Activated CD4-positive, alpha-beta T cell treated with anti-CD3 and anti-CD28 coated beads for 36 hours (primary cell): ENCODE data around the gene DLL1. TPM values are rescaled to one million over a fixed set of nuclear protein-coding genes. Genes with fewer than 3 reads are reported as not detected.

Experiments
- ATAC-seq: fragments of 200-7000 bp; cut with Tn5 transposase; one replicate; pipeline ENCODE4 v1.10.0; 2021; ENCODE audit warnings: mild to moderate bottlenecking, moderate library complexity
- CTCF ChIA-PET: fragments of 350-600 bp; sonication (Branson Sonifier 250); formaldehyde crosslinking; loops from one replicate; lab custom pipeline; 2021; ENCODE audit warnings: antibody characterized with exemption; lab: Charles Lee
- POLR2A ChIA-PET: fragments of 350-600 bp; sonication (Branson Sonifier 250); formaldehyde crosslinking; loops from one replicate; lab custom pipeline; 2021; ENCODE audit warnings: antibody characterized with exemption, inconsistent platforms; lab: Charles Lee
- DNase-seq: peaks from one replicate; pipeline ENCODE4 v3.0.0-alpha.2; 2020
- H3K27ac Mint-ChIP-seq: one replicate; pipeline ENCODE4 v1.8.0; 2021; ENCODE audit warnings: mixed read lengths
- H3K27me3 Mint-ChIP-seq: one replicate; pipeline ENCODE4 v1.8.0; 2021; ENCODE audit warnings: mixed read lengths
- H3K36me3 Mint-ChIP-seq: one replicate; pipeline ENCODE4 v1.8.0; 2021; ENCODE audit warnings: low read depth, mixed read lengths
- H3K4me1 Mint-ChIP-seq: one replicate; pipeline ENCODE4 v1.8.0; 2021; ENCODE audit warnings: mixed read lengths
- H3K4me3 Mint-ChIP-seq: one replicate; pipeline ENCODE4 v1.8.0; 2021; ENCODE audit warnings: mild to moderate bottlenecking, moderate library complexity, mixed read lengths
- H3K9me3 Mint-ChIP-seq: one replicate; pipeline ENCODE4 v1.8.0; 2021; ENCODE audit warnings: low read depth, mixed read lengths
- intact Hi-C, 2 experiments: fragments of 100-400 bp; cut with DNase I in 1 of 2; cut with micrococcal nuclease in 1 of 2; formaldehyde crosslinking; loops; one replicate each; pipeline versions ENCODE4 v1.14.2 to v1.15.1; 2022 to 2024; cut with DNase I, micrococcal nuclease
- total RNA-seq, 2 experiments: library from RNA; stranded (reverse); gene quantifications; one replicate each; pipeline ENCODE4 v1.2.3, GENCODE V29; 2021

DLL1 gene
- total RNA-seq, 2 experiments from 2014 or later = 0.54 to 0.91 TPM

GRCh38 chr6:170247178-170247701, 43.6 kb downstream of the DLL1 start:
- H3K4me3 Mint-ChIP-seq = no peak overlapping the region
- intact Hi-C loops = no loop called here
- POLR2A ChIA-PET = no interaction called here

GRCh38 chr6:170245475-170245992, 45.3 kb downstream of the DLL1 start:
- H3K27me3 Mint-ChIP-seq = peaks cover 4% of the 10 kb centered on the region
- ATAC-seq (no peak), DNase-seq (no peak)
- ChIA-PET CTCF (no interaction called here), POLR2A (no interaction called here)
- H3K27ac Mint-ChIP-seq = no peak overlapping the region
- no peak overlapping the region for H3K4me3 Mint-ChIP-seq
- no peaks in the 10 kb centered on the region for H3K36me3 Mint-ChIP-seq
- H3K4me1 Mint-ChIP-seq = no peaks in the 10 kb centered on the region
- H3K9me3 Mint-ChIP-seq = no peaks in the 10 kb centered on the region
- intact Hi-C loops = no loop called here

More at GRCh38 chr6:170247178-170247701, 43.6 kb downstream of the DLL1 start:
- CTCF ChIA-PET = no interaction called here
- H3K27me3 Mint-ChIP-seq = peaks cover 4% of the 10 kb centered on the region
- DNase-seq (no peak), ATAC-seq (no peak)
- H3K27ac Mint-ChIP-seq = no peak overlapping the region
- no peaks in the 10 kb centered on the region for H3K36me3 Mint-ChIP-seq
- no peaks in the 10 kb centered on the region for H3K4me1 Mint-ChIP-seq
- H3K9me3 Mint-ChIP-seq = no peaks in the 10 kb centered on the region

GRCh38 chr6:170244721-170245474, 46.0 kb downstream of the DLL1 start:
- DNase-seq (no peak), ATAC-seq (no peak)
- Mint-ChIP-seq H3K27ac (no peak overlapping the region), H3K9me3 (no peaks in the 10 kb centered on the region), H3K4me3 (no peak overlapping the region), H3K4me1 (no peaks in the 10 kb centered on the region), H3K36me3 (no peaks in the 10 kb centered on the region), H3K27me3 (peaks cover 4% of the 10 kb centered on the region)
- CTCF ChIA-PET = no interaction called here
- intact Hi-C loops = no loop called here
- POLR2A ChIA-PET = no interaction called here

GRCh38 chr6:170243791-170244291, 47.0 kb downstream of the DLL1 start:
- no peak for DNase-seq
- intact Hi-C loops = no loop called here
- H3K27ac Mint-ChIP-seq = no peak overlapping the region
- H3K36me3 Mint-ChIP-seq = no peaks in the 10 kb centered on the region
- POLR2A ChIA-PET = no interaction called here
- H3K4me1 Mint-ChIP-seq = no peaks in the 10 kb centered on the region
- no peak for ATAC-seq
- H3K9me3 Mint-ChIP-seq = no peaks in the 10 kb centered on the region
- CTCF ChIA-PET = no interaction called here
- H3K27me3 Mint-ChIP-seq = peaks cover 6% of the 10 kb centered on the region
- H3K4me3 Mint-ChIP-seq = no peak overlapping the region

GRCh38 chr6:170243386-170243785, 47.5 kb downstream of the DLL1 start:
- H3K36me3 Mint-ChIP-seq = no peaks in the 10 kb centered on the region
- no peaks in the 10 kb centered on the region for H3K9me3 Mint-ChIP-seq
- no peaks in the 10 kb centered on the region for H3K4me1 Mint-ChIP-seq
- POLR2A ChIA-PET = no interaction called here
- CTCF ChIA-PET = no interaction called here
- no peak overlapping the region for H3K4me3 Mint-ChIP-seq
- ATAC-seq (no peak), DNase-seq (no peak)
- no peak overlapping the region for H3K27ac Mint-ChIP-seq
- intact Hi-C loops = no loop called here
- H3K27me3 Mint-ChIP-seq = peaks cover 3% of the 10 kb centered on the region

- POLR2A ChIA-PET = no interaction called here
- CTCF ChIA-PET = interaction anchor here (1.5 kb wide), 1 partner anchor 13 kb away, joined by 3 read pairs; no protein-coding TSS in a partner anchor
- intact Hi-C loops = no loop called here
- Mint-ChIP-seq H3K27me3 (peaks cover 3% of the 10 kb centered on the region), H3K4me3 (no peak overlapping the region), H3K4me1 (no peaks in the 10 kb centered on the region), H3K9me3 (no peaks in the 10 kb centered on the region), H3K27ac (no peak overlapping the region), H3K36me3 (no peaks in the 10 kb centered on the region)
- ATAC-seq (no peak), DNase-seq (no peak)
Observed at GRCh38 chr6:170238741-170239565, 51.9 kb downstream of the DLL1 start.

GRCh38 chr6:170237999-170238740, 52.7 kb downstream of the DLL1 start:
- POLR2A ChIA-PET = no interaction called here
- intact Hi-C loops = no loop called here
- no peaks in the 10 kb centered on the region for H3K9me3 Mint-ChIP-seq
- no peaks in the 10 kb centered on the region for H3K4me1 Mint-ChIP-seq
- DNase-seq = no peak
- no peak overlapping the region for H3K27ac Mint-ChIP-seq
- H3K36me3 Mint-ChIP-seq = no peaks in the 10 kb centered on the region
- CTCF ChIA-PET = no interaction called here
- H3K4me3 Mint-ChIP-seq = no peak overlapping the region
- no peak for ATAC-seq
- H3K27me3 Mint-ChIP-seq = peaks cover 3% of the 10 kb centered on the region

GRCh38 chr6:170236131-170236836, 54.6 kb downstream of the DLL1 start:
- no peaks in the 10 kb centered on the region for H3K4me1 Mint-ChIP-seq
- H3K27ac Mint-ChIP-seq = no peak overlapping the region
- DNase-seq (no peak), ATAC-seq (no peak)
- ChIA-PET CTCF (no interaction called here), POLR2A (no interaction called here)
- H3K27me3 Mint-ChIP-seq = peaks cover 3% of the 10 kb centered on the region
- intact Hi-C loops = no loop called here
- H3K4me3 Mint-ChIP-seq = no peak overlapping the region
- no peaks in the 10 kb centered on the region for H3K36me3 Mint-ChIP-seq
- no peaks in the 10 kb centered on the region for H3K9me3 Mint-ChIP-seq

- H3K27ac Mint-ChIP-seq = no peak overlapping the region
- H3K36me3 Mint-ChIP-seq = no peaks in the 10 kb centered on the region
- DNase-seq (no peak), ATAC-seq (no peak)
- CTCF ChIA-PET = no interaction called here
- H3K4me3 Mint-ChIP-seq = no peak overlapping the region
- POLR2A ChIA-PET = no interaction called here
- intact Hi-C loops = no loop called here
- no peaks in the 10 kb centered on the region for H3K9me3 Mint-ChIP-seq
- H3K4me1 Mint-ChIP-seq = no peaks in the 10 kb centered on the region
- H3K27me3 Mint-ChIP-seq = peaks cover 3% of the 10 kb centered on the region
Observed at GRCh38 chr6:170235391-170236125, 55.3 kb downstream of the DLL1 start.

GRCh38 chr6:170234419-170234818, 56.5 kb downstream of the DLL1 start:
- no peaks in the 10 kb centered on the region for H3K27me3 Mint-ChIP-seq
- DNase-seq (no peak), ATAC-seq (no peak)
- ChIA-PET POLR2A (no interaction called here), CTCF (no interaction called here)
- H3K4me3 Mint-ChIP-seq = no peak overlapping the region
- H3K36me3 Mint-ChIP-seq = no peaks in the 10 kb centered on the region
- no peaks in the 10 kb centered on the region for H3K9me3 Mint-ChIP-seq
- no peaks in the 10 kb centered on the region for H3K4me1 Mint-ChIP-seq
- intact Hi-C loops = no loop called here
- no peak overlapping the region for H3K27ac Mint-ChIP-seq
